ENCODE measurements around the gene SLC38A1. TPM values are rescaled to one million over a fixed set of nuclear protein-coding genes. Genes with fewer than 3 reads are reported as not detected.

Gene SLC38A1
- total RNA-seq, 6 donors from 2014 or later: 12.7 to 75.7 (median 49.9) TPM

GRCh38 chr12:46179693-46180452, 89.0 kb downstream of the SLC38A1 start:
- DNase-seq: no peak
- H3K36me3 ChIP-seq: no peaks in the 10 kb centered on the region
- 70% methylated on average over 7 of the region's 7 CpGs for WGBS, 2 donors
- no peak for ATAC-seq (ENCODE audit: low FRiP score in 2 of 2)
- H3K27me3 ChIP-seq: no peaks in the 10 kb centered on the region
- H3K27ac ChIP-seq: no peak overlapping the region
- no peaks in the 10 kb centered on the region for H3K4me1 ChIP-seq
- no peak overlapping the region for H3K4me3 ChIP-seq
- TF ChIP-seq POLR2A (IDR thresholded peaks at IDR 0.05) (no peak), POLR2AphosphoS5 (IDR thresholded peaks at IDR 0.05) (no peak), CTCF (IDR thresholded peaks at IDR 0.05) (no peak), EP300 (IDR thresholded peaks at IDR 0.05) (no peak)
- H3K9me3 ChIP-seq: no peaks in the 10 kb centered on the region

- 43 to 51% methylated on average over 5 of the region's 5 CpGs for WGBS, 2 donors
- no peak for TF ChIP-seq CTCF (IDR thresholded peaks at IDR 0.05)
- TF ChIP-seq POLR2A (IDR thresholded peaks at IDR 0.05): no peak
- no peak for TF ChIP-seq EP300 (IDR thresholded peaks at IDR 0.05)
- Histone ChIP-seq H3K27me3 (no peaks in the 10 kb centered on the region), H3K9me3 (no peaks in the 10 kb centered on the region), H3K4me1 (no peaks in the 10 kb centered on the region), H3K4me3 (no peak overlapping the region), H3K27ac (no peak overlapping the region), H3K36me3 (no peaks in the 10 kb centered on the region)
- ATAC-seq (ENCODE audit: low FRiP score in 2 of 2) (no peak), DNase-seq (no peak)
These were observed 90.8 kb downstream of the SLC38A1 start for GRCh38 chr12:46177837-46178608.

- Histone ChIP-seq H3K4me1 (no peaks in the 10 kb centered on the region), H3K36me3 (no peaks in the 10 kb centered on the region), H3K9me3 (no peaks in the 10 kb centered on the region), H3K27me3 (no peaks in the 10 kb centered on the region), H3K27ac (no peak overlapping the region), H3K4me3 (no peak overlapping the region)
- WGBS, 2 donors: 60 to 69% methylated on average over 3 of the region's 3 CpGs
- TF ChIP-seq EP300 (IDR thresholded peaks at IDR 0.05) (no peak), POLR2AphosphoS5 (IDR thresholded peaks at IDR 0.05) (no peak), CTCF (IDR thresholded peaks at IDR 0.05) (no peak), POLR2A (IDR thresholded peaks at IDR 0.05) (no peak)
- DNase-seq: no peak
- ATAC-seq (ENCODE audit: low FRiP score in 2 of 2): no peak
These were observed 91.8 kb downstream of the SLC38A1 start for GRCh38 chr12:46177025-46177424.

GRCh38 chr12:46174919-46175318, 93.9 kb downstream of the SLC38A1 start:
- Histone ChIP-seq H3K4me3 (no peak overlapping the region), H3K36me3 (no peaks in the 10 kb centered on the region), H3K4me1 (no peaks in the 10 kb centered on the region), H3K9me3 (no peaks in the 10 kb centered on the region), H3K27me3 (no peaks in the 10 kb centered on the region), H3K27ac (no peak overlapping the region)
- WGBS, 2 donors: 84 to 86% methylated on average over 8 of the region's 8 CpGs
- DNase-seq: no peak
- TF ChIP-seq POLR2AphosphoS5 (IDR thresholded peaks at IDR 0.05) (no peak), EP300 (IDR thresholded peaks at IDR 0.05) (no peak), CTCF (IDR thresholded peaks at IDR 0.05) (no peak), POLR2A (IDR thresholded peaks at IDR 0.05) (no peak)
- ATAC-seq (ENCODE audit: low FRiP score in 2 of 2): no peak

All from upper lobe of left lung (tissue), 6 donors.